Choroid plexus epithelial cell (primary cell): ENCODE results near the gene MGAT3.
A peak's percentile ranks its signal among the peaks of the same experiment; 100 is the strongest.

Source experiments
- DNase-seq: peaks from one replicate; pipeline ENCODE4 v3.0.0-alpha.2; 2010; ENCODE audit warnings: low read depth
- H3K4me3 ChIP-seq: 2 replicates; pipeline ENCODE4 v1.5.1; 2011; ENCODE audit warnings: low read depth, mild to moderate bottlenecking, control low read depth, low read length, moderate library complexity
- TF ChIP-seq, protein P1 (sequence below): conservative IDR thresholded peaks from 2 replicates; pipeline ENCODE4 v1.5.1; 2011; ENCODE audit warnings: low read depth, mild to moderate bottlenecking, control low read depth, inconsistent platforms, low read length, moderate library complexity

The MGAT3 gene

DNA sequence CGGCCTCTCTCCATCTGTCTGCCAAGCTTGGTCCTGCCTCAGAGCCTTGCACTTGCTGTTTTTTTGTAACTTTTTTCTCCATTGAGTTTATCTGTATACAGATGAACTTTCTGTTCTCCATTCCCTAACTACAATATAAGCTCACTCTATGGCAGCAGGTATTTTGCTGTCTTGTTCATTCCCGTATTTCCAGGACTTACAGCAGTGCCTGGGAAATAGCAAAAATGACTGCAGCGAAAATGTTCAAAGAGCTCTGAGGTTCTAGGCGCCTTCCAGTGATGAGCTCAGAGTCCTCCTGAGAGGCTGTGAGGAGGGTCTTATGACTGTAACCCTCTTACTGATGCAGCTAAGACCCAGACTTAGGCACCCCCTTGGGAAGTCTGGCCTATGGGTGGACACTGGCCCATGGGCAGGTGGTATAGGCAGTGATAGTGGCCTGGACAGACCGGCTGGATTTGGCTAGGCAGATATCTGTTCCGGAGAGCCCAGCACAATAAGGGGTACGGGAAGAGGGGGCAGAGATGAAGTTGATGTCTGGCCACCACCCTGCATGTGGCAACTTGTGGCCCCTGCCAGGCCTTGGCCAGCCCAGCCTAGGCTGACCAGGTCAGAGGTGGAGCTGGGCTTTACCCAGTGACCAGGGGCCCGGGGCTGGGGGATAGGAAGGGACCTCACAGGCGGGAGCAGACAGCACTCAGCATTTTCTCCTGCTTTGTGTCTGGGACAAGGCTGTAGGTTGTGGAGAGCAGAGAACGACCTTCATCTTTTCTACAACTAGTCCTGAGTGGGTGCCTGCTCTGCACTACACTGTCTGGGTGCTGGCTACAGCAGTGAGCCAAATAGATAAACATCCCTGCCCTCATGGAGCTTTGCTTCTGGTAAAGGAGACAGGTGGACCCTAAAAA is 68.2 kb downstream of the MGAT3 start:
- DNase-seq = no peak
- H3K4me3 ChIP-seq = no peak overlapping the region
- TF ChIP-seq, protein P1, sequence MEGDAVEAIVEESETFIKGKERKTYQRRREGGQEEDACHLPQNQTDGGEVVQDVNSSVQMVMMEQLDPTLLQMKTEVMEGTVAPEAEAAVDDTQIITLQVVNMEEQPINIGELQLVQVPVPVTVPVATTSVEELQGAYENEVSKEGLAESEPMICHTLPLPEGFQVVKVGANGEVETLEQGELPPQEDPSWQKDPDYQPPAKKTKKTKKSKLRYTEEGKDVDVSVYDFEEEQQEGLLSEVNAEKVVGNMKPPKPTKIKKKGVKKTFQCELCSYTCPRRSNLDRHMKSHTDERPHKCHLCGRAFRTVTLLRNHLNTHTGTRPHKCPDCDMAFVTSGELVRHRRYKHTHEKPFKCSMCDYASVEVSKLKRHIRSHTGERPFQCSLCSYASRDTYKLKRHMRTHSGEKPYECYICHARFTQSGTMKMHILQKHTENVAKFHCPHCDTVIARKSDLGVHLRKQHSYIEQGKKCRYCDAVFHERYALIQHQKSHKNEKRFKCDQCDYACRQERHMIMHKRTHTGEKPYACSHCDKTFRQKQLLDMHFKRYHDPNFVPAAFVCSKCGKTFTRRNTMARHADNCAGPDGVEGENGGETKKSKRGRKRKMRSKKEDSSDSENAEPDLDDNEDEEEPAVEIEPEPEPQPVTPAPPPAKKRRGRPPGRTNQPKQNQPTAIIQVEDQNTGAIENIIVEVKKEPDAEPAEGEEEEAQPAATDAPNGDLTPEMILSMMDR = no peak

DNA sequence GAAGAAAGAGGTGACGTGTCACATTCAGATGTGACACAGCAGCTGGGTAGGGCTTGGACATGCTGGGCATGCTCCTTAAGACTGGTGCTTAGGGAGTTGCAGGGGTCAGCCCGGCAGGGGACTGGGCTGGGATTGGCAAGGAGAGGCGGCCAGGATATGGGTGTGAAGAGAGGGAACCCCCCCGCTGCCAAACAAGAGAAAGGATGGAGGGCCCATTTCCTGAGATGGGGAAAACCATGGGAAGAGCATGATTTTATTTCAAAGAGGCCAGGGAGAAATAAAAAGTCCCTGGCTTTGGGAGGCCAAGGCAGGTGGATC is 68.8 kb downstream of the MGAT3 start:
- H3K4me3 ChIP-seq = no peak overlapping the region
- DNase-seq = no peak
- TF ChIP-seq, protein P1 = no peak

DNA sequence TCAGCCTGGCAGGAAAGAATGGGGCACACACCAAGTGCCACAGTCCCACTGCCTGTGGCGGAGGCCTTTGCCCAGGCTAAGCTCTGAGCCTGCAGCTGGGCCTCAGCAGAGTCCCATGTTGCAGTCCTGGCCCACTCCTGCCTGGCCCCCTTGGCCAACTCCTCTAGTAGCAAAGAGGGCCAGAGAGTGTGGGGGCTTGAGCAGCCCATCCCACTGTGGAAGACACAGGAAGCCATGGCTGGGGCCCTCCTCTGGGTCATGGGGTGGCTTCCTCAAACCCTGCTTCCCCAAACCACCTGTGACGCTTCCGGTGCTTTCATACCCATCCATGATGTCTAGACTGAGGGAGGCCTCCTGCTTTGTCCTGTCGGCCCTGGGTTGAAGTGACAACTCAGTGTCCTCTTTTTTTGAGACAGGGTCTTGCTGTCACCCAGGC is 69.9 kb downstream of the MGAT3 start:
- TF ChIP-seq, protein P1 = no peak
- DNase-seq = no peak

DNA sequence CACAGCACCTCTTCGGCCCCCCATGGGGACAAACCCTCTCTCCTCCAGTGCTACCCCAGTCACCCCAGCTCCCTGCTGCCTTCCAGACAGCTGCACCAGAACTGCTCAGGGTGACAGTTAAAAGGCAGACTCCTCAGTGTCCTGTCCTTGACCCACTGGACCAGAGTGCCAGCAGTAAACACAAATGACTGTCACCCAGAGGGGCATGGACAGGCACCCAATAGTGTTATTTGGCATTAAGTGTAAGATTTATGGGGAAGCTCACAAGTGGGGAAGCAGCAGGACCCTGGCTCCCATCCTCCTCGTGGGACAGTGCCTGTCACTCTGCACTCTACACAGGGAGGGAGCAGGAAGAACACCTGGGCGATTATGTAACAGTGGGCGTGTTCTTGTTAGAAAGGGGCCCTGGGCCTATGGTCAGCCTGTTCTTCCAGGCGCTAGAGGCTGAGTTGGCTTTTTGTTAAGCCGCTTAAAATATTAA is 70.7 kb downstream of the MGAT3 start:
- DNase-seq = peak; percentile 41
- H3K4me3 ChIP-seq = no peak overlapping the region
- TF ChIP-seq, protein P1 = no peak

More for the DNA sequence above, 69.9 kb downstream of the MGAT3 start:
- H3K4me3 ChIP-seq = no peak overlapping the region

DNA sequence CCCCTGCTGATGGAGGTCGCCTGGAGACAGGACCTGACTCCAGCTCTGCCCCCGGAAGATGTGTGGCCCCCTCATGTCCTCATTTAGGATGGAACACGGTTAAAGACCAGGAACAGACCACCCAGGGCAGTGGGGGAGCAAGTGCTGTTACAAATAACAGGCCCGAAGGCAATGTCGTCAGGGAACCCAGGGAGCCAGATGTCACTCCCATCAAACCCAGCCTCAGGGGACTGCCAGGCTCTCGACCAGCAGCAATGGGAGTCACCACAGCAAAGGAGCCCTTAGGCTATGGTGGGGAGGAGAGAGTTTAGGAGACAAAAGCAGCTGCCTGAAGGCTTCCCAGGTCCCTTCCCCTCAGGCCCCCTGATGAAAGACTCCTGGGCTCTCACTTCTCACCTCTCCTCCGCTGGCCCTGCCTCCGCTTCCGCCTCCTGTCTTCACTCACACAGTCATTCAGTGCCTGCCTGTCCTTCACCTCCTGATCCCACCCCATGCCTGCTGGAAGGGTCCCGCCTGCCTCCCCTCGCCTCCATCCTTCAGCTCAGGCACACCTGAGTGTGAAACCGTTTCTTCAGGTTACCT is 71.4 kb downstream of the MGAT3 start:
- H3K4me3 ChIP-seq = no peak overlapping the region
- TF ChIP-seq, protein P1 = no peak
- no peak for DNase-seq

DNA sequence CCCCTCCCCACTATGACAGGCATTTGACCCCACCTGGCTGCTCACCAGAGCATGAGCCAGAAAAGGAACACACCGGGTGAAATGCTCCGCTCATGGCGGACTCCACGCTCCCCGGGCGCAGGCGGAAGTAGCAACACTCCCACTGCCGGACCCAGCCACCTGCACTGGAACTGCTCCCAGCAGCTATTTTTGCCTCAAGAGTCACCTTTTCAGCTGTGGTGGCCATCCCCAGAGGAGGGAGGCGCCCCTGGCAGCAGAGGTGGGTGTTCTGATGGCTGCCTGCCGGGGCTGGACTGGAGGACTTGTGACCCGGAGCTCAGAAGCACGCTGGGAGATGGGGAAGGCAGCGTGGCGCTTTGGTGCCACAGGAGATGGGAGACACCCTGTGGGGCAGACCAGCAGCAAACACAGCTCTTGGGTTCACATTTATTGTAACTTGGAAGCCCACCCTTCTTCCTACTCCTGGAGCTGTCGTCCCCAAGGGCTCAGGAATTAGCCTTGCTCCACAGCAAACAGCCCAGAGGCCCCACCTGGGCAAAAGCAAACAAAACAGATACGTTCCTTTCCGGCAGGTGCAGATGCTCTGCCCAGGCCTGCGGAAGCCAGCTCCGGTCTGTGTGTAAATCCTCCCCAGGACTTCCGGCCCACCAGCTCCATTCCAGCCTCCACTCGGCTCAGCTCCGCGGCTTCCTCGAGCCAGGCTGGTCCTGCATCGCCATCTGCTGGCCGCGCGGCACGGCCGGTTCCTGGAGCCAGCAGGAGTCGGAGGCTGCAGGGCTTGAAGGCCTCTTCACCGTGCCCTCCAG is 72.1 kb downstream of the MGAT3 start:
- H3K4me3 ChIP-seq = peak overlapping the region; percentile 3
- TF ChIP-seq, protein P1 = peak; percentile 99
- peak; percentile 97 for DNase-seq
